H1 (cell line): Measurements from ENCODE around the gene TMED4. TPM values are rescaled to one million over a fixed set of nuclear protein-coding genes. Genes with fewer than 3 reads are reported as not detected.

ENCODE experiments used
- GTF2F1 ChIP-seq: IDR thresholded peaks from 2 replicates; pipeline ENCODE4 v1.6.1; 2012; ENCODE audit warnings: low read depth, low read length, improper control_type of control experiment, borderline replicate concordance
- SRF ChIP-seq: IDR thresholded peaks from 2 replicates; pipeline ENCODE4 v1.6.1; 2011; ENCODE audit warnings: mild to moderate bottlenecking, low read depth, low read length, moderate library complexity
- TAF7 ChIP-seq: optimal IDR thresholded peaks from 2 replicates; pipeline ENCODE3; 2011; ENCODE audit warnings: low read depth, mild to moderate bottlenecking, inconsistent platforms, low read length, moderate library complexity, borderline replicate concordance
- polyA plus RNA-seq, 7 experiments: library from polyadenylated mRNA; depleted of rRNA in 3 of 7; stranded (reverse) in 5 of 7; unstranded in 2 of 7; fragments of >200 nt in 5 of 7; fragments of 200-250 nt in 2 of 7; gene quantifications; 1 replicate in 5 of 7; 2 replicates in 1 of 7; 4 replicates in 1 of 7; pipeline versions ENCODE4 v1.2.1 to v1.2.3, GENCODE V29; 2011 to 2013; ENCODE audit warnings: missing spikeins in 2 of 7, mixed read lengths in 2 of 7
- total RNA-seq: library from RNA; stranded (reverse); fragmentation: NEBNext Ultra II Directional; extraction: Animal tissue kit (Norgen Biotek cat#: 25700); gene quantifications from 2 replicates; pipeline ENCODE4 v1.2.1, GENCODE V29; 2021
- TF ChIP-seq, protein P1 (sequence below), 3 experiments: IDR thresholded peaks; 1 replicate in 2 of 3; 2 replicates in 1 of 3; pipeline versions ENCODE4 v1.5.1 to v1.6.1; 2011; ENCODE audit warnings: low read length in 3 of 3, mild to moderate bottlenecking in 3 of 3, inconsistent platforms in 2 of 3, low read depth in 1 of 3, moderate library complexity in 1 of 3; ENCODE audit not compliant: insufficient read depth in 1 of 3; ENCODE audit errors: control extremely low read depth in 1 of 3

TMED4 gene
- total and polyA plus RNA-seq, 2 of the 8 experiments (the other 6 are each of a cell fraction or from before 2014, with no cell fraction given): 44.9 to 76.7 TPM

DNA sequence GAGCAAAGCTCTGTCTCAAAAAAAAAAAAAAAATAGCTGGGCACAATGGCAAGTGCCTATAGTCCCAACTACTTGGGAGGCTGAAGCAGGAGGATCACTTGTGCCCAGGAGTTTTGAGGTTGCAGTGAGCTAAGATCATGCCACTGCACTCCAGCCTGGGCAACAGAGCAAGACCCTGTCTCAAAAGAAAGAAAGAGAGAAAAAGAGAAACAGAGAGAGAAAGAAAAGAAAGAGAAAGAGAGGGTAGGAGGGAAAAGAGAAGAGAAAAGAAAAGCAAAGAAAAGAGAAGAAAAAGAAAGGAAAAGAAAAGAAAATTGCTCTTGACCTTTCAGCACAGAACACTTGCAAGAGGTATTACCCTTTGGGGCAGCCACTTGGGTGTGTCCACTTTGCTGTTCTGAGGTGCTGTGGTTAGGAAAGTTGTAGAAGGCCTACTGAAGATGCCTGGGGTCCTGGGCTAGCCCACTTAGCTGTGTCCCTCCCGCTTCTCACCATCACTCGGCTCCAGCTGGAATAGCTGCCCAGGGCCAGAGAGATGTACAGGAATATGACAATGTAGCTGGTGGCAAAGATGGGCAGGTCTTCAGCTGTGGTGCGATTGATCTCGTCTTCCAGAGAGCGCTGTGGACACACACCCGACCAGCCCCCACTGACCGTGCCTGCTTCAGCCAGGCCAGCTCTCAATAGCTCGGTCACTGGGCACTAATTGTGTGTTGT, 46.5 kb downstream of the TMED4 start (continued):
- TF ChIP-seq GTF2F1 (no peak), TAF7 (no peak), SRF (no peak)
- TF ChIP-seq, protein P1, sequence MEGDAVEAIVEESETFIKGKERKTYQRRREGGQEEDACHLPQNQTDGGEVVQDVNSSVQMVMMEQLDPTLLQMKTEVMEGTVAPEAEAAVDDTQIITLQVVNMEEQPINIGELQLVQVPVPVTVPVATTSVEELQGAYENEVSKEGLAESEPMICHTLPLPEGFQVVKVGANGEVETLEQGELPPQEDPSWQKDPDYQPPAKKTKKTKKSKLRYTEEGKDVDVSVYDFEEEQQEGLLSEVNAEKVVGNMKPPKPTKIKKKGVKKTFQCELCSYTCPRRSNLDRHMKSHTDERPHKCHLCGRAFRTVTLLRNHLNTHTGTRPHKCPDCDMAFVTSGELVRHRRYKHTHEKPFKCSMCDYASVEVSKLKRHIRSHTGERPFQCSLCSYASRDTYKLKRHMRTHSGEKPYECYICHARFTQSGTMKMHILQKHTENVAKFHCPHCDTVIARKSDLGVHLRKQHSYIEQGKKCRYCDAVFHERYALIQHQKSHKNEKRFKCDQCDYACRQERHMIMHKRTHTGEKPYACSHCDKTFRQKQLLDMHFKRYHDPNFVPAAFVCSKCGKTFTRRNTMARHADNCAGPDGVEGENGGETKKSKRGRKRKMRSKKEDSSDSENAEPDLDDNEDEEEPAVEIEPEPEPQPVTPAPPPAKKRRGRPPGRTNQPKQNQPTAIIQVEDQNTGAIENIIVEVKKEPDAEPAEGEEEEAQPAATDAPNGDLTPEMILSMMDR (IDR thresholded peaks at IDR 0.05; ENCODE audit: control extremely low read depth in 1 of 3, insufficient read depth in 1 of 3, low read depth in 1 of 3, low read length in 3 of 3): no peak
- TF ChIP-seq, all 59 proteins: peak for 0
